HG03521 (cell line): ENCODE results near the gene BACH2.
"Not testable (repeated sequence)": the region's sequence is repeated elsewhere in the genome, so short reads cannot be mapped to it uniquely, and the experiment has no call there.

Experiments used
- ATAC-seq: cut with Tn5 transposase; IDR thresholded peaks from one replicate; pipeline ENCODE4 v1.9.1; 2021; ENCODE audit warnings: mild to moderate bottlenecking, moderate library complexity; ENCODE audit not compliant: unreplicated experiment

Gene BACH2

DNA sequence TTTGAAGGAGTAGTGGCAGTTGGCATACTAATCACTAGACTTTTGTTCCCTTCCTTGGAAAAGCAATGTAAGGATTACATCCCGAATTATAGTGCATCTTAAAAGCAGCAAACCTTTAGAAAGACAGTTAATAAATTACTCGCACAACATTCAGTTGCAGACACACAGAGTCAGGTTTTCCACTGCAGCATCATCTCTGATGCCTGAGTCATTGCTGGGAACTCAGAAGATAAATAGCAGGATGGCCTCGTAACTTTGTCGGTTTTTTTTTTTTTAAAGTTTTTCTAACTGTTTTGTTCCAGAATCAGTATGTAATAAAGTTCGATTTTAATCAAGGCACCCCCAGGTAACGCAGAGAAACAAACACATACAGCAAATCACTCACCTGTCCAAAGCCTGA is 368.0 kb downstream of the BACH2 start:
- ATAC-seq = no peak

DNA sequence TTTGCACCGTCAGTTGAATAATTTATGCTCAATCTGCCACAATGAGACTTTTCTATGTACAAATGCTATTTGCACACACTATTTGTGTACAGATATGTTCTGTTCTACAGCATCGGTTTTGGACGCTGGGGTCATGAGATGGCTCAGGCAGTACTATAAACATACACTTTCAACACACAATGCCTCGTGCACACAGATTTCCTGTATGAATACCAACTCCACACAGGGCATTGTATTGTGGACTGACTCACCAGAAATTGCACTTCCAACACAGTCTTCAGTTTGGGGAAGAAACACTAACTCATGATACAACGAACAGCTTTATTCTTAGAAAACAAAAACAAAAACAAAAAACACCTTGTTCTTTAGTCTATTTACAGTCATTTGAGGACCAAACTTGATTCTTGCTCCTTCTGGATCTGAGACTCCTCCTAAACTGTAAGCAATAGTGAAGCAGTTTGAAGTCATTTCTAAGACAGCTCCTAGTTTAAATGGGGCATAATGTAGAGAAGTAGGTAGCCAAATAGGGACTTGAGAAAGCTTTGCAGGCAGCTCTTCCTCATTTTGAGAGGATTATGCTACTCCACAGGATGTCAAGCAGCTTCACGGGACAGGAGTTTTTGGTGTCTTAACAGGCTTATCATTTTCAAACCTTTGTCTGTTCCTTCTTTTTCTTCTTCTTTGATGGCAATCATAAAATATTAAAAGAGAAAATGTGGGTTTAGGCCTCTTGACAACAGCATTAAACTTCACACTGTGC is 368.7 kb downstream of the BACH2 start:
- no peak for ATAC-seq

DNA sequence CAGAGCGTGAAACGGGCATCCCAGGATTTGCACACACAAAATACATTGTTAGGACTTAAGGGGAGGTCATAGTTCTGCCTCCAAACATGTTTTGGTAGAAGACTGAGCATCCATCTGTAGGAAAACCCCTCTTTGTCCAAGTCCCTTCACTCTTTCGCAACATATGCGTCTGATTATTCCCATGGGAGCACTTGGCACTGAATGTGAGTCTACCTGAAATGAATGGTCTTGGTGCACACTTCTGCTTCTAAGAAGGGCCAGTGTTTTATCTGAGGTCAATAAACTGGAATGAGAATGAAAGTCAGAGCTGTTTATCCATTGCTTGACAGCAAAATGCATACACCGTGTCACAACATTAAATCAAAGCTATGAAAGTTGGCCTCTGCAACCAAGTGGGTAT is 369.4 kb downstream of the BACH2 start:
- ATAC-seq = no peak

- no peak for ATAC-seq
These were observed 370.8 kb downstream of the BACH2 start for GRCh38 chr6:89925826-89926225.

- ATAC-seq = no peak
These were observed 372.4 kb downstream of the BACH2 start for GRCh38 chr6:89924231-89924630.

DNA sequence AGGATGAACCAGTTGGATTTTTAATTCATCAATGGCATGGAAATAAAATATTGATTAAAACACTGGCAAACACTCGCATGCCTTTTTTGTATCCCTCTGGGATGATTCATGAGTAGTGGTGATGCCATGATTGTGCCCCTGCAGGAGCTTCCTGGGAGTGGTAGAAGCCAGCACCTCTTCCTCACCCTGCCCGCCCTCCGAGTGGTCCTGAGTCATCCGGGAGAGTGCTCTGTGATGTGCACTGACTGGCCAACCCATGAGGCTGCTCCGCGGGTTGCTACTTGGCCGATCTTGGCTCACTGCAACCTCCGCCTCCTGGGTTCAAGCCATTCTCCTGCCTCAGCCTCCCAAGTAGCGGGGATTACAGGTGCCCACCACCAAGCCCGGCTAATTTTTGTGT is 375.0 kb downstream of the BACH2 start:
- no peak for ATAC-seq

- ATAC-seq = no peak
These were observed 375.4 kb downstream of the BACH2 start for GRCh38 chr6:89921197-89921596.

GRCh38 chr6:89917801-89918366 is 378.8 kb downstream of the BACH2 start:
- ATAC-seq = no peak

DNA sequence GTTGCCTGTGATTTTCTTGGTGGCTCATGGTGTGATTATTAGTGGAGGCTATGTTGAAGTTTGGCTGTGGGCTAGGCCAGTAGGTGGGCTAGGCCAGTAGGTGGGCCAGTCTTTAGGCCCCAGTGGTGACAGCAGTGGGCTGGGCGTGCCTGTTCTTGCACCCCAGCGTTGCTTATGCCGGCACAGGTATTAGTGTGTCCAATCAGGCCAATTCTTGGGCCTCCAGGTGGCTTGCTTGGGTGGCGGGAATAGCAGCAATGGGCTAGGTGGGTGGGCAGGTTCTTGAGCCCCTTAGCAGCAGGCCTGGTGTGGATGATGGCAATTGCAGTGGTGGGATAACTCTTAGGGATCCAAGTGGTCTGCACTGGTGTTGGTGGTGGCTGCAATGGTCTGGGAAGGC is 379.4 kb downstream of the BACH2 start:
- no peak for ATAC-seq

- ATAC-seq = no peak
These were observed 380.3 kb downstream of the BACH2 start for GRCh38 chr6:89916136-89916920.

DNA sequence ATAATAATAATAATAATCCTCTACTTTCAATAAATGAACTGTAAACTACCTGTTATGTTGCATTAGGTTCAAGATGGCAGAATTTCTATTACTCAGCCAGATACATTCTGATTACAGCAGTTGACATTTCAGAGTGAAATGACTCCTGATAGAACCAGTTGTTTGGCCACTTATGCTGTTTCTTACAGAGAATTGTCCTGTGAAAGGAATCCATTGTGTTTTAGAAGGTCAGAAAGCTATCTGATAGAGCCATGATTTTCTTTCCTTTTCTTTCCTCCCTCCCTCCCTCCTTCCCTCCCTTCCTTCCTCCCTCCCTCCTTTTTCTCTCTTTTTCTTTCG is 385.8 kb downstream of the BACH2 start:
- ATAC-seq = no peak

DNA sequence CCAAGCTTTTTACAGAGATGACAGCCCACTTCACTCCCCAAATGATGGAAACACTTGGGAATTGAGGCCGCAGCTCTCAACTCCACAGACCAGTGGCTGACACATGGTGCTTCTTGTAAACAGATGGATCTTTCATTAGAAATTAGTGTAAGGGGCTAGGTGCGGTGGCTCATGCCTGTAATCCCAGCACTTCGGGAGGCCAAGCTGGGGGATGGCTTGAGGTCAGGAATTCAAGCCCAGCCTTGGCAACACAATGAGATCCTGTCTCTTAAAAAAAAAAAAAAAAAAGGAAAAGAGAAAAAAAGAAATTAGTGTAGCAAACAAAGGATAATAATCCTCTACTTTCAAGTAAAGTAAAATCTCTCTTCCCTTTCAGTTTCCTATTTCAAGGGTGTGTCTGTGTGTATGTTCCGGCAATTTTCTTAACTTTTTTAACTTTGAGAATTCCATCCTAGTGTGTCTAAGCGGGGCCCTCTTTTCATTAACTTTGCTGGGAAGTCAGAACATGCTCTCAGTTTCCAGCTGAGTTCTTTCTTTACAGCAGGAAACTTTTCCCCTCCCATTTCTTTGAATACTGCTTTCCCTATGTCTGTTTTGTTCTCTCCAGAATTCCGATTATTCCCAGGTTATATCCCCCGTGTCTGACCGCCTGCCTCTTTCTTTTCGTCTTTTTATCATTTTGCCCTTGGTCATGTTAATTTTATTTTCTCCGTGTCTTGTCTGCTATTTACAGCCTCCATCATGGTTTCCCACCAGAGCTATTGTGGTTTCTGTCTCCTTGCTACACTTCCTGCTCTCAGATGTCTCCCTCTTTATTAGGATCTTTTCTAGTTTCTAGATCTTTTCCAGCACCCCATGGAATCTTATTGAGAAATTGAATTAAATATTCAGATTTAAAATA is 386.4 kb downstream of the BACH2 start:
- not testable (repeated sequence) for ATAC-seq

- no peak for ATAC-seq
These were observed 401.3 kb downstream of the BACH2 start for GRCh38 chr6:89895276-89895874.

- ATAC-seq = no peak
These were observed 402.5 kb downstream of the BACH2 start, which contains the start of gene GJA10 for GRCh38 chr6:89894169-89894568. TSS of gene GJA10 (plus strand) at chr6:89894469. CDS start at chr6:89894469, 0 bp downstream.

DNA sequence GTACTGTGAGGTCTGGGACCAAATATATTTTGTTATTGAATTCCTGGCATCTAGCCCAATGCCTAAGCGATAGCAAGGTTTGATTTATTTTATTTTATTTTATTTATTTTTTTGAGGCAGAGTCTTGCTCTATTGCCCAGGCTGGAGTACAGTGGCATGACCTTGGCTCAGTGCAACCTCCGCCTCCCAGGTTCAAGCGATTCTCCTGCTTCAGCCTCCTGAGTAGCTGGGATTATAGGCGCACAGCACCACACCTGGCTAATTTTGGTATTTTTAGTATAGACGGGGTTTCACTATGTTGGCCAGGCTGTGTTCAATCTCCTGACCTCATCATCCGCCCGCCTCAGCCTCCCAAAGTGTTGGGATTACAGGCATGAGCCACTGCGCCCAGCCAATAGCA is 404.1 kb downstream of the BACH2 start:
- not testable (repeated sequence) for ATAC-seq

- ATAC-seq = not testable (repeated sequence)
These were observed 405.7 kb downstream of the BACH2 start for GRCh38 chr6:89890845-89891528.

DNA sequence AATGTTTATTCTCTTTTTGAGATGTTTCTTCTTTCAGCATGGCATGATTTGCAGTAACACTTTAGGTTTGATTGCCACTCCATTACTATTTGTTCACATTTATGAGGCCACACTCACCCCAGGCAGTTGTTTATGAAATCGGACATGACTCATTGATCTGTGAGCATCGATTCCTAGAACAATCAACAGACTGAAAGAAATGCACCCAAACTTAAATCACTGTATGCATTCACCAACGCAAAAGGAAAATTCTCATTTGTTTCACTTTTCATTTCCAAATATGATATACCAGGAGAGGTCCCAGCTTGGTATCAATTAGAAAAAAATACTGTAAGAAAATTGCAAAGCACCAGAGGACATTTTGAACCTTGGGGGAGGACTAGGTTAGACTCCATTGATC is 407.8 kb downstream of the BACH2 start:
- ATAC-seq = no peak

DNA sequence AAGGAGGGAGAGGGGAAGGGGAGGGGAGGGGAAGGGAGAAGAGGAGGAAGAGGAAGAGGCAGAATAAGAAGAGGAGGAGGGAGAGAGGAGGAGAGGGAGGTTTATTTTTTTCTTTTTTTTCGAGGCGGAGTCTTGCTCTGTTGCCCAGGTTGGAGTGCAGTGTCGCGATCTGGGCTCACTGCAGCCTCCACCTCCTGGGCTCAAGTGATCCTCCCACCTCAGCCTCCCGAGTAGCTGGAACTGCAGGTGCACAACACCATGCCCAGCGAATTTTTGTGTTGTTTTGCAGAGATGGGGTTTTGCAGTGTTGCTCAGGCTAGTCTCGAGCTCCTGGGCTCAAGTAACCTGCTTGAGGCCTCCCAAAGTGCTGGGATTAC is 408.5 kb downstream of the BACH2 start:
- no peak for ATAC-seq

DNA sequence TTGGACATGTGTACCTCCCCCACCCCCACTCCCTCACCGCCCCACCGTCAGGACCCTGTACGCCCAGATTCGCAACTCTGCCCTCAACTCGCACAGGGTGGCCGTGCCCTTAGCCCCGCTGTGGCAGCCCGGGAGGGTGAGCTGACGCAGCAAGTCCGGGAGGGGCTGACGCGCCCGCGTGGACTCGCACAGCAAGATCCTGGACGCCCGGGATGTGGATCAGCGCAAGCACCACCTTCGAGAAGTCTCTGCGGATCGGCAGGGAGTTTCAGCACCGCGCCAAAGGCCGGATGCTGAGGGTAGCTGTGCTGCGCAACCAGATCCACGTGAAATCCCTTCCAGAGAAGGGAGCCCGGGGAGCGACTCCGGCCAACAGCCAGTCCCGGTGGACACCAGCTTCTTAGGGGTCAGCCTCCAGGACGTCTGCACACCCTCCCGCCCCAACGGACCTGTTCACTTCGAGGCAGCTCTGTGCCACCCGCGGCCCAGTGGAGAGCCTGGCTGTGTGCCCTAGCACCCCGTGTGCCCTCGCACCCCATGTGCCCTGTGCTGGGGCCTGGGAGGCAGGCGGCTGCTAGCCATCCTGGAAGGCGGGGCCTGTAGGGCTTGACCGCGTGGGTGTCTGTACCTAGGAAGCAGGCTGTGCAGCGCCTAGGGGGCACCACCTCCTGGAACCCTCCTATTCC is 409.0 kb downstream of the BACH2 start:
- ATAC-seq = no peak
